ENCODE measurements around the gene POLE. TPM values are rescaled to one million over a fixed set of nuclear protein-coding genes. Genes with fewer than 3 reads are reported as not detected.

POLE gene
- total RNA-seq, 1 experiment from 2014 or later, result 147 TPM

- no peak within 1 kb of the TSS for H2BK5ac ChIP-seq (ENCODE audit: insufficient read length, low read length)
- no peak within 1 kb of the TSS for H3K56ac ChIP-seq (ENCODE audit: insufficient read length, low read depth, low read length)
- H3K79me1 ChIP-seq (ENCODE audit: insufficient read depth, low read depth, low read length, poor library complexity, severe bottlenecking), result no peaks in the 10 kb centered on the region
- no peak within 1 kb of the TSS for H3K14ac ChIP-seq (ENCODE audit: insufficient read depth, low read length)
- Mint-ChIP-seq H3K9me3 (peaks cover 21 to 23% of the 10 kb centered on the region in 2 experiments), H3K4me3 (peak within 1 kb of the TSS; percentile 51 to 83), H3K27ac (no peak within 1 kb of the TSS), H3K4me1 (peaks cover 5 to 15% of the 10 kb centered on the region in 2 experiments), H3K36me3 (ENCODE audit: insufficient read depth in 1 of 3, low read depth in 3 of 3) (peaks cover 6 to 8% (median 8%) of the 10 kb centered on the region in 3 experiments; a peak in 6 of 7 replicates), H3K27me3 (ENCODE audit: low read depth) (peaks cover 62% of the 10 kb centered on the region)
- H3K18ac ChIP-seq (ENCODE audit: insufficient read length, low read depth, low read length), result no peak within 1 kb of the TSS
- DNase-seq, result peak; percentile 58
- H3K4ac ChIP-seq (ENCODE audit: low read depth, low read length), result no peak within 1 kb of the TSS
- no peak within 1 kb of the TSS for H2BK120ac ChIP-seq (ENCODE audit: low read depth, low read length, poor library complexity, severe bottlenecking)
- no peak within 1 kb of the TSS for H3K23ac ChIP-seq (ENCODE audit: insufficient read length, low read depth, low read length)
- no peak within 1 kb of the TSS for H2AFZ ChIP-seq (ENCODE audit: low read length)
- no peaks in the 10 kb centered on the region for H3K23me2 ChIP-seq (ENCODE audit: insufficient read length, low read depth, low read length, poor library complexity, severe bottlenecking)
- H4K91ac ChIP-seq (ENCODE audit: insufficient read length, low read depth, low read length), result no peak within 1 kb of the TSS
- H3K79me2 ChIP-seq (ENCODE audit: insufficient read depth, low read length), result no peaks in the 10 kb centered on the region
- no peak within 1 kb of the TSS for H2BK15ac ChIP-seq (ENCODE audit: low read depth, low read length)
- WGBS (ENCODE audit: extremely low coverage, insufficient read length, low lambda C conversion rate), result no CpG with 5 or more reads among the region's 49 CpGs
- no peak within 1 kb of the TSS for H3K27ac ChIP-seq (ENCODE audit: insufficient read length, low read depth, low read length)
- no peak within 1 kb of the TSS for H2AK5ac ChIP-seq (ENCODE audit: insufficient read length, low read length)
- H3T11ph ChIP-seq (ENCODE audit: low read length), result no peak within 1 kb of the TSS
- no peak within 1 kb of the TSS for H2BK12ac ChIP-seq (ENCODE audit: insufficient read length, low read depth, low read length)
- H4K20me1 ChIP-seq (ENCODE audit: control insufficient read depth, insufficient read depth, insufficient read length), result no peaks in the 10 kb centered on the region
- no peaks in the 10 kb centered on the region for H3K4me1 ChIP-seq (ENCODE audit: insufficient read depth, low read length)
- no peak within 1 kb of the TSS for H3K4me2 ChIP-seq (ENCODE audit: insufficient read depth, insufficient read length, low read length)
- no peak within 1 kb of the TSS for H3K9ac ChIP-seq (ENCODE audit: extremely low read depth, insufficient read length, low read length)
- no peak within 1 kb of the TSS for H4K8ac ChIP-seq (replicated peaks; ENCODE audit: insufficient read length, low read depth, low read length)
- no peak for TF ChIP-seq CTCF (conservative IDR thresholded peaks at IDR 0.05)
- no peak within 1 kb of the TSS for H2BK20ac ChIP-seq (ENCODE audit: low read depth, low read length, poor library complexity, severe bottlenecking)
- H3K27me3 ChIP-seq (ENCODE audit: insufficient read depth, low read length), result peaks cover 27% of the 10 kb centered on the region
- H4K5ac ChIP-seq (ENCODE audit: insufficient read length, low read depth, low read length), result no peak within 1 kb of the TSS
- peaks cover 20% of the 10 kb centered on the region for H3K9me3 ChIP-seq (ENCODE audit: control insufficient read depth, low read depth, low read length)
These were observed 68.5 kb downstream of the POLE start, which contains the start of gene P2RX2 for GRCh38 chr12:132618683-132619043. Gene P2RX2 (plus strand): TSS chr12:132618776. CDS start chr12:132618817, 41 bp downstream.

All from H9 (cell line).